SH-SY5Y (cell line): ENCODE results near the gene GCSH.

Experiments used
- GATA2 ChIP-seq: IDR thresholded peaks from 2 replicates; pipeline ENCODE4 v1.6.1; 2011; ENCODE audit warnings: mild to moderate bottlenecking, low read depth, low read length
- GATA3 ChIP-seq: IDR thresholded peaks from 2 replicates; pipeline ENCODE4 v1.6.1; 2011; ENCODE audit warnings: low read depth, mild to moderate bottlenecking, low read length, moderate library complexity

- no peak for TF ChIP-seq GATA2
- no peak for TF ChIP-seq GATA3
Observed at GRCh38 chr16:81067166-81067565, 29.0 kb downstream of the GCSH start.
